ENCODE data around the gene YTHDC2. TPM values are rescaled to one million over a fixed set of nuclear protein-coding genes. Genes with fewer than 3 reads are reported as not detected.

Gene YTHDC2
- total RNA-seq, 1 experiment from 2014 or later: 23.3 TPM

GRCh38 chr5:113606298-113607134, 93.0 kb downstream of the YTHDC2 start:
- no peaks in the 10 kb centered on the region for H3K9me3 ChIP-seq (replicated peaks)
- H3K36me3 ChIP-seq: no peaks in the 10 kb centered on the region
- H3K4me3 ChIP-seq: peak overlapping the region; percentile 51
- no peaks in the 10 kb centered on the region for H3K4me1 ChIP-seq
- H3K27me3 ChIP-seq: no peaks in the 10 kb centered on the region
- peak; percentile 64 to 90 for DNase-seq
- no peak overlapping the region for H3K27ac ChIP-seq

GRCh38 chr5:113607361-113607760, 93.9 kb downstream of the YTHDC2 start:
- H3K27ac ChIP-seq: no peak overlapping the region
- H3K4me1 ChIP-seq: no peaks in the 10 kb centered on the region
- no peaks in the 10 kb centered on the region for H3K27me3 ChIP-seq
- H3K4me3 ChIP-seq: no peak overlapping the region
- H3K9me3 ChIP-seq (replicated peaks): no peaks in the 10 kb centered on the region
- DNase-seq: no peak
- H3K36me3 ChIP-seq: no peaks in the 10 kb centered on the region

- H3K27me3 ChIP-seq: no peaks in the 10 kb centered on the region
- H3K4me1 ChIP-seq: no peaks in the 10 kb centered on the region
- H3K36me3 ChIP-seq: no peaks in the 10 kb centered on the region
- no peaks in the 10 kb centered on the region for H3K9me3 ChIP-seq (replicated peaks)
- no peak overlapping the region for H3K4me3 ChIP-seq
- DNase-seq: peak in 1 of 2 experiments; percentile 8
- no peak overlapping the region for H3K27ac ChIP-seq
Observed at GRCh38 chr5:113608113-113608596, 94.7 kb downstream of the YTHDC2 start.

GRCh38 chr5:113612060-113612496, 98.6 kb downstream of the YTHDC2 start:
- Histone ChIP-seq H3K36me3 (no peaks in the 10 kb centered on the region), H3K4me3 (no peak overlapping the region), H3K9me3 (replicated peaks) (no peaks in the 10 kb centered on the region), H3K27me3 (0 out of 2 replicates have a peak, but pooled peaks cover 2% of the 10 kb centered on the region), H3K27ac (no peak overlapping the region), H3K4me1 (no peaks in the 10 kb centered on the region)
- peak in 1 of 2 experiments; percentile 60 for DNase-seq

- H3K4me3 ChIP-seq: no peak overlapping the region
- H3K4me1 ChIP-seq: no peaks in the 10 kb centered on the region
- no peak overlapping the region for H3K27ac ChIP-seq
- H3K36me3 ChIP-seq: no peaks in the 10 kb centered on the region
- DNase-seq: no peak
- no peaks in the 10 kb centered on the region for H3K9me3 ChIP-seq (replicated peaks)
- 0 out of 2 replicates have a peak, but pooled peaks cover 2% of the 10 kb centered on the region for H3K27me3 ChIP-seq
Observed at GRCh38 chr5:113614191-113614590, 100.7 kb downstream of the YTHDC2 start.

GRCh38 chr5:113615708-113616107, 102.2 kb downstream of the YTHDC2 start:
- Histone ChIP-seq H3K27ac (no peak overlapping the region), H3K4me1 (no peaks in the 10 kb centered on the region), H3K36me3 (no peaks in the 10 kb centered on the region), H3K9me3 (replicated peaks) (no peaks in the 10 kb centered on the region), H3K4me3 (no peak overlapping the region), H3K27me3 (0 out of 2 replicates have a peak, but pooled peaks cover 2% of the 10 kb centered on the region)
- no peak for DNase-seq

GRCh38 chr5:113617191-113617796, 103.8 kb downstream of the YTHDC2 start:
- Histone ChIP-seq H3K27ac (no peak overlapping the region), H3K4me3 (no peak overlapping the region), H3K9me3 (replicated peaks) (no peaks in the 10 kb centered on the region), H3K4me1 (no peaks in the 10 kb centered on the region), H3K27me3 (0 out of 2 replicates have a peak, but pooled peaks cover 2% of the 10 kb centered on the region), H3K36me3 (no peaks in the 10 kb centered on the region)
- DNase-seq: no peak

GRCh38 chr5:113632996-113633395, 119.5 kb downstream of the YTHDC2 start:
- 0 out of 2 replicates have a peak, but pooled peaks cover 4% of the 10 kb centered on the region for H3K27me3 ChIP-seq
- H3K9me3 ChIP-seq (replicated peaks): no peaks in the 10 kb centered on the region
- no peaks in the 10 kb centered on the region for H3K36me3 ChIP-seq
- DNase-seq: no peak
- H3K27ac ChIP-seq: no peak overlapping the region
- H3K4me3 ChIP-seq: no peak overlapping the region
- no peaks in the 10 kb centered on the region for H3K4me1 ChIP-seq

GRCh38 chr5:113634957-113635356, 121.5 kb downstream of the YTHDC2 start:
- Histone ChIP-seq H3K4me1 (no peaks in the 10 kb centered on the region), H3K9me3 (replicated peaks) (no peaks in the 10 kb centered on the region), H3K27ac (no peak overlapping the region), H3K27me3 (0 out of 2 replicates have a peak, but pooled peaks cover 4% of the 10 kb centered on the region), H3K4me3 (no peak overlapping the region), H3K36me3 (no peaks in the 10 kb centered on the region)
- no peak for DNase-seq

GRCh38 chr5:113641715-113642114, 128.2 kb downstream of the YTHDC2 start:
- Histone ChIP-seq H3K4me1 (no peaks in the 10 kb centered on the region), H3K4me3 (no peak overlapping the region), H3K9me3 (replicated peaks) (no peaks in the 10 kb centered on the region), H3K36me3 (no peaks in the 10 kb centered on the region), H3K27me3 (no peaks in the 10 kb centered on the region), H3K27ac (no peak overlapping the region)
- no peak for DNase-seq

Other genes starting within 250 kb of the YTHDC2 start
- 0.08 TPM in 1 of 2 replicates, not detected in the other for gene TSSK1B, start 78.7 kb upstream of the YTHDC2 start, total RNA-seq (2014; rRNA removed; shearing (Covaris generic))
- 26.6 and 26.9 TPM in 2 replicates for gene MCC, start 25.2 kb upstream of the YTHDC2 start, total RNA-seq (2014; rRNA removed; shearing (Covaris generic))